Activated T-cell treated with anti-CD3 and anti-CD28 coated beads for 4 hours (primary cell): ENCODE measurements around the gene NYAP1.
A peak's percentile ranks its signal among the peaks of the same experiment; 100 is the strongest.
"Not testable (repeated sequence)": the region's sequence is repeated elsewhere in the genome, so short reads cannot be mapped to it uniquely, and the experiment has no call there.

ENCODE experiments used
- DNase-seq: peaks from one replicate; pipeline ENCODE4 v3.0.0-alpha.2; 2020

NYAP1 gene

DNA sequence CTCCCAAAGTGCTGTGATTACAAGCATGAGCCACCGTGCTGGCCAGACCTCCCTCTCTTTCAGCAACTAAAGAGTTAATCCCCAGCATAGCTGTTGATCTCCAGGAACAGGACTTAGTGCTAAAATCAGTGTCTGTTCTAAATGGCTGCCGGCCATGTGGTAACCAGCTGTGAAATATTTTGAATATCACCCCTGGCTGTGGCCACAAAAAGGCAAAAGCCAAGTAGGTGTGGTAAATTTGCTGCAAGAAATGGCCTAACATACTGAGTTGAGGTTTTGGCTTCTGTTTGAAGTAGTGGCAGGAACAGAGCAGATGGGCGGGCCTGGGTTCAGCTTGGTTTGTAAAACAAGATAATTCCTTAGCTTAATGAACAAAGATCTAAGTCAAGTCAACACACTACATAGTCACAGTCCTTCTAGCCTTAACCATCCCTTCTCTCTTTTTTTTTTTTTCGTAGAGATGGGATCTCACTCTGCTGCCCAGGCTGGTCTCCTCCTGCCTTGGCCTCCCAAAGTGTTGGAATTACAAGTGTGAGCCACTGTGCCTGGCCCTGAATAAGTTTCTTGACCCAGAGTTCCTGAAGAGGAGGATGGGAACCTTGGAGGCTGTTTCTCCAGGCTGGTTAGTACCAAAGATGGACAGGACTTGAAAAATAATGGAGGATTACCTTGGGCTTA, 32.5 kb downstream of the NYAP1 start:
- no peak for DNase-seq

DNA sequence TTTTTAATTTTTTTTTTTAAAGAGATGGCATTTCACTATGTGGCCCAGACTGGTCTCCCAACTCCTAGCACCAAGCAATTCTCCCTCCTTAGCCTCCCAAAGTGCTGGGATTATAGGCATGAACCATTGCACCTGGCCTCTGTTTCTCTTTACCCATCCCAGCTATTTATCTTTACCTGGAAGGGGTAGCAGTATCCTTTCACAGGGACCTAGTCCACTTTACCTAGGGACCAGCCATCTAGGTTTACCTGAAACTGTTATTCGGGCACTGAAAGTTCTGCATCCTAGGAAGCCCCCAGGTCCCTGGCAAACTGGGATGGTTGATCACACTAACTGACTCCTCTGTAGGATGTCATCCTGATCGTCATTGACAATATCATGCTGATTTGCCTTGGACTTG, 33.6 kb downstream of the NYAP1 start:
- DNase-seq, result no peak

DNA sequence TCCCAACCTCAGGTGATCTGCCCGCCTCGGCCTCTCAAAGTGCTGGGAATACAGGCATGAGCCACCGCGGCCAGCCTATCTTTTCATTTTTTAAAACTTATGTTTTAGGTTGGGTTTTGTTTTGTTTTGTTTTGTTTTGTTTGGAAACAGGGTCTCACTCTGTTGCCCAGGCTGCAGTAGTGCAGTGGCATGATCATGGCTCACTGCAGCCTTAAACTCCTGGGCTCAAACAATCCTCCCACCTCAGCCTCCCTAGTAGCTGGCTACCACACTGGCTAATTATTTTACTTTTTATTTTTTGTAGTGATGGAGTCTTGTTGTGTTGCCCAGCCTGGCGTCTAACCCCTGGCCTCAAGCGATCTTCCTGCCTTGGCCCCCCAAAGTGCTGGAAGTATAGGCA, 35.9 kb downstream of the NYAP1 start:
- no peak for DNase-seq

DNA sequence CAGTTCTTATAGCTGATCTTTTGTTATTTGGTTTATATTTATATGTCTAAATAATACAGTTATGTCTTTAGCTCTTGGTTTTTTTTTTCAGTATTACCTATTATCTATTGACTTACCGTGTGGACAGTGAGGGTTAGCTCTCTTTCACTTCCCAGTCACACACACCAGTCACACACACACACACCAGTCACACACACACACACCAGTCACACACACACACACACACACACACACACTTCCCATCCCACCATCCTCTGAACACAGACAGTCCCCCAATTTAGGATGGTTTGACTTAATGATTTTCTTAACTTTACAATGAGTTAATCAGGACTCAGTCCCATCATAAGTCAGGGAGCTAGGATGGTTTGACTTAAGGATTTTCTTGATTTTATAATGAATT, 36.4 kb downstream of the NYAP1 start:
- DNase-seq, result no peak

DNA sequence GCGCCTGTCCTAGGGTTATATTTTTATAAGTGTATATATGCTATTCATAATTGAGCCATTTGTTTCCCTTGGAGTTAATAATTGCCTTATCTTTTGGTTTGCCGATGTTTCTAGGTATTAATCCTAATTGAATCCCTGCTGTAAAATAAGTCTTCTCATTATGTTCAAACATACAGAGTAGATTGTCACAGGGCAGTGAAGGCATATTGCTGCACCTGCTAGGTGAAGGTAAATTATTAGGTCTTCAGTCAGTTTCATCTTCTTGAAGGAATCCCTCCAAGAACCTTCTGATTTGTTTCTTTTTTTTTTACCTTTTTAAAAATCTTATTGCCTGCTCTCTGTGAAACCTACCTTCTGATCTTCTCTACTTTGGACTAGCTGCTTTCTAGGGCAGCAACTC, 37.3 kb downstream of the NYAP1 start:
- DNase-seq, result no peak

DNA sequence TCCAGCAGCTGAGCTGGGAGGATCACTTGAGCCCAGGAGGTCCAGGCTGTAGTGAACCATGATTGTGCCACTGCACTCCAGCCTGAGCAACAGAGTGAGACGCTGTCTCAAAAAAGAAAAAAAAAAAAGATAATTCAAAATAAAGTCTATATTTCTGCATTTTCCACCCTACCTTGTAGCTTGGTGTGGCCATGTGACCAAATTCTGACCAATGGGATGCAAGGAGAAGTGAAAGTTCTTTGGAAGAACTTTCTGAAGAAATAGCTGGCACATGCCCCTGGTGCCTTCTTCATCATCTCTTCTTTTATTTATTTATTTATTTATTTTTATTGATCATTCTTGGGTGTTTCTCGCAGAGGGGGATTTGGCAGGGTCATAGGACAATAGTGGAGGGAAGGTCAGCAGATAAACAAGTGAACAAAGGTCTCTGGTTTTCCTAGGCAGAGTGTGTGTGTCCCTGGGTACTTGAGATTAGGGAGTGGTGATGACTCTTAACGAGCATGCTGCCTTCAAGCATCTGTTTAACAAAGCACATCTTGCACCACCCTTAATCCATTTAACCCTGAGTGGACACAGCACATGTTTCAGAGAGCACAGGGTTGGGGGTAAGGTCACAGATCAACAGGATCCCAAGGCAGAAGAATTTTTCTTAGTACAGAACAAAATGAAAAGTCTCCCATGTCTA, 38.3 kb downstream of the NYAP1 start:
- DNase-seq, result not testable (repeated sequence)

DNA sequence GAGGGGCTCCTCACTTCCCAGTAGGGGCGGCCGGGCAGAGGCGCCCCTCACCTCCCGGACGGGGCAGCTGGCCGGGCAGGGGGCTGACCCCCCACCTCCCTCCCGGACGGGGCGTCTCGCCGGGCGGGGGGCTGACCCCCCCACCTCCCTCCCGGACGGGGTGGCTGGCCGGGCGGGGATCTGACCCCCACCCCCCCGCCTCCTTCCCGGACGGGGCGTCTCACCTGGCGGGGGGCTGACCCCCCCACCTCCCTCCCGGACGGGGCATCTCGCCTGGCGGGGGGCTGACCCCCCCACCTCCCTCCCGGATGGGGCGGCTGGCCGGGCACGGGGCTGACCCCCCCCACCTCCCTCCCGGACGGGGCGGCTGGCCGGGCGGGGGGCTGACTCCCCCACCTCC, 39.5 kb downstream of the NYAP1 start:
- not testable (repeated sequence) for DNase-seq

DNA sequence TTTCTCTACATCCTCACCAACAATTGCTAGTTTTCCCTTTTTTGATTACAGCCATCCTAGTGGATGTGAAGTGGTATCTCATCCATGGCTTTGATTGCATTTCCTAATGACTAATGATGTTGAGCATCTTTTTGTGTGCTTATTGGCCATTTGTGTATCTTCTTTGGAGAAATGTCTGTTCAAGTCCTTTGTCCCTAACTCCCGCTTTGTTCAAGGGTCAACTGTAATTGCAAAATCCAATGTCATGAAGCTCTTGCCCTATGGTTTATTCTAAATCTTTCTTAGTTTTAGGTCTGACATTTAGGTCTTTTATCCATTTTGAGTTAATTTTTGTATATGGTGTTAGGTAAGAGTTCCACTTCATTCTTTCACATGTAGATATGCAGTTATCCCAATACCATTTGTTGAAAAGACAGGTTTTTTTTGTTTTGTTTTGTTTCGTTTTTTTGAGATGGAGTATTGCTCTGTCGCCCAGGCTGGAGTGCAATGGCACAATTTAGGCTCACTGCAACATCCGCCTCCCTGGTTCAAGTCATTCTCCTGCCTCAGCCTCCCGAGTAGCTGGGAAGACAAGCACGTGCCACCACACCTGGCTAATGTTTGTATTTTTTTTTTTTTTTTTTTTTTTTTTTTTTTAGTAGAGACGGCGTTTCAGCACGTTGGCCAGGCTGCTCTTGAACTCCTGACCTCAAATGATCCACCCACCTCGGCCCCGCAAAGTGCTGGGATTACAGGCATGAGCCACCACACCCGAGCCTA, 44.6 kb downstream of the NYAP1 start:
- not testable (repeated sequence) for DNase-seq

DNA sequence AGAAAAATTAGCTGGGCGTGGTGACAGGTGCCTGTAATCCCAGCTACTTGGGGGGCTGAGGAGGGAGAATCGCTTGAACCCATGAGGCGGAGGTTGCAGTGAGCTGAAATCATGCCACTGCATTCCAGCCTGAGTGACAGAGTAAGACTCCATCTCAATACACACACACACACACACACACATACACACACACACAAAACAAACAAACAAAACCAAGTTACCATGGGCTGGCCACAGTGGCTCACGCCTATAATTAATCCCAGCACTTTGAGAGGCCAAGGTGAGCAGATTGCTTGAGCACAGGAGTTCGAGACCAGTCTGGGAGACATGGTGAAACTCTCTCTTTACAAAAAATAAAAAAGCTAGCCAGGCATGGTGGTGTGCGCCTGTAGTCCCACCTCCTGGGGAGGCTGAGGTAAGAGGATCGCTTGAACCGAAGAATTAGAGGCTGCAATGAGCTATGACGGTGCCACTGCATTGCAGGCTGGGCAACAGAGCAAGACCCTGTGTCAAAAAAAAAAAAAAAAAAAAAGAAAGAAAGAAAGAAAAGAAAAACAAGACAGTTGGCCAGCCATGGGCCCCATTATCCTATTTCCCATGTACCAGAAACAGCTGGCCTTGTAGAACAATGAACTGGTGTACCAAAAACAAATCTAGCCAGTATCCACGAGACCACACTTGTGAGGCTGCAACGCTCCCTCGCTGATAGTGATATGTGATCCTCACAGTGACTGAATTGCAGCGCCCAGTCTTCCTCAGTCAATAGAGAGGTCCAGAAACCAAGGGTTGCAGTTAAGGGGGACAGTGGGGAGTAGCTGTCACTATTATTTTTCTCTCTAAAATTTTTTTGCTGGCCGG, 48.7 kb downstream of the NYAP1 start:
- no peak for DNase-seq

DNA sequence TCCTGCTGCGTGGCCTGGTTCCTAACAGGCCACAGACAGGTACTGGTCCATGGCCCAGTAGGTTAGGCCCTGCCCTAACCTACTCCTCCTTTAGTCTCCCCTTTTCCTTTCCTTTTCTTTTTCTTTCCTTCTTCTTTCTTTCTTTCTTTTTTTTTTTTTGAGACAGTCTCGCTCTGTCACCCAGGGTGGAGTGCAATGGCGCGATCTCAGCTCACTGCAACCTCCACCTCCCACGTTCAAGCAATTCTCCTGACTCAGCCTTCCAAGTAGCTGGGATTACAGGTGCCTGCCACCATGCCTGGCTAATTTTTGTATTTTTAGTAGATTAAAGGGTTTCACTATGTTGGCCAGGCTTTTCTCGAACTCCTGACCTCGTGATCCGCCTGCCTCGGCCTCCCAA, 52.3 kb downstream of the NYAP1 start:
- not testable (repeated sequence) for DNase-seq

DNA sequence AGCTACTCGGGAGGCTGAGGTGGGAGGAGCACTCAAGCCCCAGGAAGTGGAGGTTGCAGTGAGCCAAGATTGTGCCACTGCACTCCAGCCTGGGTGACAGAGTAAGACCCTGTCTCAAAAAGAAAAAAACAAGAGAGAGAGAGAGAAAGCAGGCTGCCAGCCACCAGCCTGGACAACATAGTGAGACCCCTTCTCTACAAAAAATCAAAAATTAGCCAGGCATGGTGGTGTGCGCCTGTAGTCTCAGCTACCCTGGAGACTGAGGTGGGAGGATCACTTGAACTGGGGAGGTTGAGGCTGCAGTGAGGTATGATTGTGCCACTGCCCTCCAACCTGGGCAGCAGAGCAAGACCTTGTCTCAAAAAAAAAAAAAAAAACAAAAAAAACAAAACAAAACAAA, 53.0 kb downstream of the NYAP1 start:
- not testable (repeated sequence) for DNase-seq

DNA sequence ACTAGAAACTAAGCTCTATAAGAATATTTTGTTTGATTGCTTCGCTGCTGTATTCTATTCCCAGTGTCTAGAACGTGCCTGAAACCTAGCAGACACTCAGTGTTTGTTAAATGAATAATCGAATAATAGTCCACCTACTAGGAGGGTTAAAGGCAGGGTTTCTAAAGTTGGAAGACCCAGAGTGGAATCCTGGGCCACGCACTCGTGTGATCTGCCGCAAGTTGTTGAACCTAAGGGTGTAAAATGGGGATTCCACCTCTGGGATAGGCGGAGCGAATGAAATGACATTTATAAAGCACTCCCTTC, 54.6 kb downstream of the NYAP1 start:
- DNase-seq, result no peak

DNA sequence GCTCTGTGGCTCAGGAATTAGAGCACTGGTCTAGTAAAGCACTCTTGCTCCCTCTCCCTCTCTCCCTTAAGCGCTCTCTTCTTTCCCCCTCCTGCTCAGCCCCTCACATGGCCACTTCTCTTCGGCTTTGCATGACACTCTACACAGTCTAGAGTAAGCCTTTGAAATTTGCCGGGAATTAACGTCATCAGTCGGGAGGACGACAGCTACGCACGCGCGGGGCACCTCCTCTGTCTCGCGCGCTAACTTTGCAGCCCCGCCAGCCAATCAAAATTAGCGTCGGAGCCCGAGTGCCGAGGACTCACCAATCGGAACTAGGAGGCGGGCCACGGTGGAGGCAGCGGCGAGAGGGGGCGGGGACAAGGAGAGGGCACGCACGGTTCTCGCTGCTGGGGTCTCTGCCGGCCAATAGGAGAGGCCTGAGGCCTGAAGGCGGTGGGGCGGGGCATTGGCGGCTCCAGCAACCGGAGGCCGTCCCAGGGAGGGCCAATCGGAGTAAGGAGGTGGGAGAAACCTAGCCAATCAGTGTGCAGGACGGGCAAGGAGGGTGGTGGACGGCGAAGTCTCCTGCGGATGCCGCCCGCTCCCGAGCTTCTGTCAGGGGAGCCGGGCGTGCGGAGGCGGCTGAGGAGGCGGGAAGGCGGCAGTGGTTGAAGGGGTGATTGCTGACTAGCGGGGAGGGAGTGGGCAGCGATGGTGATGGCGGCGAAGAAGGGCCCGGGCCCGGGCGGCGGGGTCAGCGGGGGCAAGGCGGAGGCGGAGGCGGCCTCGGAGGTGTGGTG, 55.1 kb downstream of the NYAP1 start, which contains the start of gene AGFG2:
AGFG2 (plus strand) TSS at position 550 of the 782 bp plus-strand sequence; CDS start at position 694, 144 bp downstream.
- peak; percentile 100 for DNase-seq

DNA sequence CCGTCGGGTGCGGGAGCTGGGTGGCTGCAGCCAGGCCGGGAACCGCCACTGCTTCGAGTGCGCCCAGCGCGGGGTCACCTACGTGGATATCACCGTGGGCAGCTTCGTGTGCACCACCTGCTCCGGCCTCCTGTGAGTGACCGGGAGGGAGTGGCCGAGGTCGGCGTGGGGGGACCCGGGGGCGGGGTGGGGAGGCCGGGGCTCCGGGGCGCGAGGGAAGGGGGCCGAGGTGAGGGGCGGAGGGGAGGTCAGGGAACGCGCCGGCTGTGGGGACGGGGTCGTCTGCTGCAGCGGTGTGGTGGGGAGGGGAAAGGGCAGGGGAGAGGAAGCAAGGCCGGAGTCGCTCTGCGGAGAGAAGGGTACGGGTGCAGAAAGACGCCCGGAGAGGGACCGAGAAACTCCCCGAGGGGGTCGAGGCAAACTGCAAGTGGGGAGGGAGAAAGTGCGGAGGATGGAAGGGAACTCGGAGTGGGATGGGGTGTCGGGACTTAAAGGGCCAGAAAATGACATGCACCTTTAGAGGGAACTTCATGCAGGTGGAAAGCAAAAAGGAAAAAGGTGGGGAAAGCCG, 55.8 kb downstream of the NYAP1 start:
- no peak for DNase-seq

DNA sequence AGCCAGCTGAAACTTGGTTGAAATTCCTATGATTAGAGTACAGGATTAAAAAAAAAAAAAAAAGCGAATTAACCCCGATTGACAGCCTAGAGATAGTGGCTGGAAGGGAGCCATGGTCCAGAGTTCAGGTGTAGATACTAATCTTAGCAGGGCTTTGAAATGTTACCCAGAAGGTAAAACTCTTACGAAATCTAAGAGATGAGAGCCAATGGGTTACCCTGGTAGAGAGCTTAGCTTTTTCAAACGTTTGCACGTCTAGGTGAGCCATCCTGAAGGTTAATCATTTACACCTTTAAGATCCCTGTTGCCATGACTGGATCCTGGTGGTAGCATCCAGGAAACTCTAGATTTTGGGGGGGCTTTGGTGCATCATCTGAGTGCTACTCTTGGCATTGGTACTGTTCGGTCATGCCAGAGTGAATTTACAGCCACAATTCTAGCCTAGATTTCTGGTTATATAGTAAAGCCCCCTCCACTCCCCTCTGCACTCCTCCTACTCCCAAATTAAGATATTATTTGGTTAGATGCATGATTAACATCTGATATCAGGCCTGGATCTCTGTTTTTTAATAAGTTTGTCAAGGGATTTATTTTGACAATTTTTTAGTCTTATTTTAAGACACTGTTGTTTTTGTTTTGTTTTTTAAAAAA, 56.5 kb downstream of the NYAP1 start:
- no peak for DNase-seq

DNA sequence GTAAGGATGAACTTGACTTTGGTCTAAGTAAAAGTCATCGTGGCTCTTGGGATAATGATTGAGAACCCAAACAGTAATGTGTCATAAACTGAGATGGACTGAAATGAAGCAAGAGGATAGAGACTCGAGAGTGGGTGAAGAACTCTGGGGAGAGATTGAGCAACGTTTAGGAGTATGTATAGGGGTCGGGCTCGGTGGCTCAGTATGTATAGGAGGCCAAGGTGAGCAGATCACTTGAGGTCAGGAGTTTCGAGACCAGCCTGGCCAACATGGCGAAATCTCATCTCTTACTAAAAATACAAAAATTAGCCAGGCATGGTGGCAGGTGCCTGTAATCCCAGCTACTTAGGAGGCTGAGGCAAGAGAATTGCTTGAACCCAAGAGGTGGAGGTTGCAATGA, 57.6 kb downstream of the NYAP1 start:
- DNase-seq, result not testable (repeated sequence)

DNA sequence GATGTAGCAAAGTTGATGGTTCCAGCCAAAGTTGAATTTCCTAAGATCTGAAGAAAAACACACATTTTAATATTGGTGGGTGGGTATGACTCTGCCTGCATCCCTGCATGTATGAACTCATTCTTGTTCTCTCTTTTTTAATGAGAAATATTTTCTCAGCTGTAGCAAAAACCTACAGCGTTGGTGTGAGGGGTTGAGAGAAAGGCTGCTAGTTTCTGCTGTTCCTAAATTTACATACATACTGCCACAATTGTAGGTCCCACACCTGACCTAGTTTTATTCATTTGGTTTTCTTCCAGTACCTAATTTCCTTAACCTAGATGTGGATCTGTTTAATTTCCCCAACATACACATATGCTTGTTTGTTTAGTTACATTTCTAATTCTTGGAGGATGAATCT, 59.9 kb downstream of the NYAP1 start:
- no peak for DNase-seq

DNA sequence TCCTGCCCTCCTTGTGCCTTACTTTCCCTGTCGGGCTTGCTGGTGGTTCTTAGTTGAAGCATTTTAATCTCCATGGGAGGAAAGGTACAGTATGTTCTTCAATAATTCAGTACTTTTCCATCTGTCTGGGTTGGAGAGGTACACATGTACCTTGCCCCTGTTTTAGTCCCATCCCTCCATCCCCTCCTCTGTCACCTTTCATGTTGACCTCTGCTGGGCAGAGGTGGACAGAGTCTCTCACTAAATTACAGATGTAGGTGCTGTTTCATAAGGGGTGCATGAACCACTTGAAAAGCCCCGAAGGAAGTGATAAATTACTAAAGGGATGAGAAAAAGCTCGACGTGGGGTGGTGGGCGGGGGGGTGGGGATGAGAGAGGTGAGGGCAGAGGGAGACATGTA, 60.7 kb downstream of the NYAP1 start:
- DNase-seq, result no peak
